HG03196 (cell line): ENCODE measurements around the gene S1PR3.

Experiments
- ATAC-seq: cut with Tn5 transposase; IDR thresholded peaks from one replicate; pipeline ENCODE4 v1.9.1; 2021; ENCODE audit not compliant: unreplicated experiment

Gene S1PR3

DNA sequence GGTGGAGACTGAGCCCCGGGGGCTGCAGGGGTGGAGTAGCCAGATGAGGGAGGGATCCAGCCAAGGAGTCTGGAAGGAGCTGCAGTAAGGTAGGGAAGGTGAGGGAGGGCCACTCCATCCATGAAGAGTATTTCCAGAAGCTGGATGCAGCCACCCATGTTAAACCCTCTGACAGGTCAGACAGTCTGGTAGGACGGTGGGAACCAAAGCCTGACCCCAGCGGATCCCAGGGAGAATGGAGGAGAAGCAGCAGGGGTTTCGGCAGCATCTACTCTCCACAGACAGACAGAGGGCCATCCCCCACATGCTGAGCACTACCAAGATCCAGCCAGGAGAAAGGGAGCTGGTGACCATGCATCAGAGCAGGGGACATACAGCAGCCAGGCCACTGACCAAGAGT lies 22.5 kb upstream of the S1PR3 start:
- ATAC-seq, result no peak

GRCh38 chr9:88969646-88970373 lies 21.5 kb upstream of the S1PR3 start:
- ATAC-seq, result no peak

DNA sequence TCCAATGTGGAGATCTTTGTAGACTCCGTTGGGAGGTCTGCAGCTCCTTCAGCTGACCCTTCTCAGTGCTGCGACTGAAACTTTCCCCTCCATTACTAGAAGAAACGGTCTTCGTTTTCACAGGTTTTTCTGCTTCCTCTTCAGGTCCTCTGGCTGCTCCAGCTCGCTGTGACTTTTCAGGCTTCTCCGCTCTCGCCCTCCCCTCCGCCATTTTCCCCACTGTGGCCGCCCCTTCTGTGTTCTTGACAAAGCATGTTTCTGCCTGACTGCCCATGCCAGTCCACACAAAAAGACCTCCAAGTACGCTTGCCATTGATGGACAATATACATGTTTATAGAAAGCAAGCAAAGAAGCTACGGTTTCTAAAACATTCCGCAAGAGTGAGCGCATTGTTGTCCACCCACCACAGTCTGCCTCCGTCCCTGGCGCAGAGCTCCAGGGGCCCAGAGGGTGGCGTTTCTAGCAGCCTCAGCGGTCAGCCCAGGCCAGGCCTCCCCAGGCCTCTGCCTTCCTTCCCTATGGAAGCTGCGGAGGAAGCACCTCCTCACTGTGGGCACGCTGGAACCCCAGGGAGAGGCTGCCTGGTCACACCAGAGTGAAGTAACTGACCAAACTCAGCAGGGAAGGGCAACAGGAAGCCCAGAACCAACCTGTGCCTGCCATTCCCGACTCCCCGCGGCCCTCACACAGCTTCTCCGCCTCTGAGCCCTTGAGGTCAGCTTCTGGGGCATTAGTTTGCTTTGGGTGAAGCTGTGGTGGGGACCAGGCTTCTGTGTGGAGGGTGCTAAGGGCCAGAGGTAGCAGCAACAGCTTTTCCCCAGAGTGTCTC lies 19.9 kb upstream of the S1PR3 start:
- no peak for ATAC-seq

- no peak for ATAC-seq
These were observed 18.9 kb upstream of the S1PR3 start for GRCh38 chr9:88972401-88972800.

GRCh38 chr9:88973281-88974045 lies 17.8 kb upstream of the S1PR3 start:
- no peak for ATAC-seq

DNA sequence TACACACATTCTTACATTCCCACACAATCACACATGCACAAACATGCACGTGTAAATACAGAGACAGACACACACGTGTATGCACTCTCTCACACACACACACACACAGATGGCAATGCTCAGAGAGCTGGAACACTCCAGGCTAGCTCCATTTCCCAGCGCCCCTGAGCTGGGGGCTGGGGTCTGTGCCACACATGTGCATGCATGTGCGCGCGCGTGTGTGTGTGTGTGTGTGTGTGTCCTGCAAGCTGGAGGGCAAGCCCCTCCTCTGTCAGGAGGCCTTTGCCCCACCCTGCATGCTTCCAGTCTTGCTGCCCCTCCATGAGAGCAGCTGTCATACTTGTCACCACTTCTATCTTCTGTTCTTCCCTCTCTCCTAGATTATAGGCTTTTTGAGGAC lies 16.6 kb upstream of the S1PR3 start:
- ATAC-seq, result no peak

DNA sequence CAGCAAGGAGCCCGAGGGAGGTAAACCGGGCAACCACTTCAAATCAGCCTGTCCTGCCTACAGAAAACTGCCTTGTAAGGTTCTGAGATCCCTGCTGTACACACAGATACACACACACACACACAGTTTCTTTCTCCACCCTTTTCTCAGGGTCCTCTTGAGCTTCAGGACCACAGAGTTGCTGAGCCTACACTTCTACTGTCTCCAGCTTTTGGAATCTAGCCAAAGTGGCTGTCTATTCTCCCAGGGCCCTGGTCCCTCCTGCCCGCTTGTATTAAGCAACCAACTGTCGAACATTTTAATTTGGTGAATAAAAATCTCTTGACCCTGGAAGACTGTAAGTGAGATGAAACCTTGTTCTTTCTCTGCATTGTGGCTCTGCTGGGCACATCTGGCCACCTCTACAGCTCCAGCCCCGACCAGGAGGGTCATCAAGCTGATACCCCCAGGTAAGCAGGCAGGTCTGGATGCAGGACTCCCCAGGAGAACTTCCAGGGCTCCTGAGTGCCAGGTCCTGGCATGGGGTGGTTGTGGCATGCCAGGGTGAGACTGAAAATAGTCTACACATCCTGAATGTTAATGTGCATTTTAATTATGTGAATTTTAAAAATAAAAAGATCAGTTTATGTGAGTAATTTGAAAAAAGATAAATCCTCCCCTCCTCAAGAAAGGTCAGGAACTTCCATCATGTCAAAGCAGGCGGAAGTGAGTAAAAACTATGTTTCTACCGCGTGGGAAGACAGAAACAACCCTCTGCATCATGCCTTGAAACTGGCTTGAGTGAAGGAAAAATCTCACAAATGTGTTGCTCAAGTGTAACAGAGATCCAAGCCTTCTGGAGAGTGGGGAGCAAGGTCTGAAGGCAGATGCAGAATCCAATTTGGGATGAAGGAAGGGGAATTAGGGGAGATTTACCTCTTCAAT lies 15.0 kb upstream of the S1PR3 start:
- no peak for ATAC-seq

DNA sequence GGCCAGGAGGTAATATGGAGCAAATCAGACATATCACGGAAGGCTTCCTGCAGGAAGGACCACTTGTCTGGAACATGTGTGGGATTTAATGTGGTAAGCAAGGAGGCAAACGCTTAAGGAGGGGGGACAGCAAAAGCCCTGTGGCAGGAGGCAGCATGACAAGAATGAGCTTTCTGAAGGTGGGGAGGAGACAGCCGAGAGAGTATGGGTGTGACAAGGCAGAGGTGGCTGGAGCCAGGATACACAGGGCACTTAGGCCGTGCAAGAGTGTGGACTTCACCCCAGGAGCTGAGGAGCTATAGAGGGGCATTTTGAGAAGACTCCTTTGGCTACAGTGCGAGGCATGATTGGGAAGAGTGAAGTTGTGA lies 14.4 kb upstream of the S1PR3 start:
- ATAC-seq, result no peak

DNA sequence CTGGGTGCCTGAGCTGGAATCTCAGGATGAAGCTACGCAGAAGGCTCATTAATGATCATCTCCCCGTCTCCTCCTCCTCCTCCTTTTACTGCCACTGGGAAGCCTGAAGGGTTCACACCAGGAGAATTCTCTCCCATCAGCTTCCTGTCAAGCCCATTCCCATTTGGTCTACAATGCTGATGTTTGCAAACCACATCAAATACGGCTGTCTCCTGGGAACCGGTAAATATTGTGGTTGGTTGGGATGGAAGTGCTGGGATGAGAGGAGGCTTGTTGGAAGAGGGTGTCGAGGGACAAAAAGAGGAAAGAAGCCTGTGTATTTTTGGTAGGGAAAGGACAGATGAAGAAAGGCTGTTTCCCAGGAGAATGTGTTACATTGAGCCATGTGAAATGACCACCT lies 13.2 kb upstream of the S1PR3 start:
- ATAC-seq, result no peak

DNA sequence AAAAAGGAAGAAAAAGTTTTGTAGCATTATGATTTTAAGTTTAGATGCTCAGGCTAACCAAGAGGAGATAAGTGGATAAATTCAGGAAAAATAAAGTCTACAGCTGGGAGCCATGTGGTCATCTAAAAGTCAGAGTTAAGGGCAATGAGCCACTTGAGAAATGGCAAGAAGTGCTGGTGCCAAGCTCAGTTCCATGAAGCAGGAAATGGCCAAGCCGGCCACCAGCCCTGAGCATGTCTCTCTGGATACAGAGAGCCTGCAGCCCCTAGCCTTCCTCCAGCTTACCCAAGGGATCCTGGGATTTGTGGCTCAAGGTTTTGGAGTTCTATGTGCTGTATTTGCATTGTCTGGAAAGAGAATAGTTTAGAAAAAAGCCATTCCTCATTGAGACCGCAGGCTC lies 12.2 kb upstream of the S1PR3 start:
- no peak for ATAC-seq

- ATAC-seq, result no peak
These were observed 11.5 kb upstream of the S1PR3 start for GRCh38 chr9:88979791-88980190.

DNA sequence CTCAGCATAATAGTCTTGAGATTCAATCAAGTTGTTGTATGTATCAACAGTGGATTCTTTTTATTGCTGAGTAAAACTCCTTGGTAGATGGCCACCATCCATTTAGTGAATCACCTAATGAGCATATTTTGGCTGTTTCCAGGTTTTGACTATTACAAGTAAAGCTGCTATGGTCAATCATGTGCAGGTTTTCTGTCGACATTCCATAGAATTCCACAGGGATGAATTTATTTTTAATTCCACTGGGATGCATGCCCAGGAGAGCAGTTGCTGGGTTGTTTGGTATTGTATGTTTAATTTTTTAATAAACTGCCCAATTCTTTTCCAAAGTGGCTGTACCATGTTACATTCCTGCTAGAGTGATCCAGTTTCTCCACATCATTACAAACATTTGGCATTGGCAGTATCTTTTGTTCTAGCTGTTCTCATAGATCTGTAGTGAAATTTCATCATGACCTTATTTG lies 10.5 kb upstream of the S1PR3 start:
- ATAC-seq, result no peak

- no peak for ATAC-seq
These were observed 7.3 kb upstream of the S1PR3 start for GRCh38 chr9:88983865-88984542.

- no peak for ATAC-seq
These were observed 6.8 kb upstream of the S1PR3 start for GRCh38 chr9:88984543-88984883.

GRCh38 chr9:88985616-88986015 lies 5.7 kb upstream of the S1PR3 start:
- ATAC-seq, result no peak

GRCh38 chr9:88986776-88987175 lies 4.5 kb upstream of the S1PR3 start:
- ATAC-seq, result no peak

- no peak for ATAC-seq
These were observed 3.6 kb upstream of the S1PR3 start for GRCh38 chr9:88987661-88988060.

DNA sequence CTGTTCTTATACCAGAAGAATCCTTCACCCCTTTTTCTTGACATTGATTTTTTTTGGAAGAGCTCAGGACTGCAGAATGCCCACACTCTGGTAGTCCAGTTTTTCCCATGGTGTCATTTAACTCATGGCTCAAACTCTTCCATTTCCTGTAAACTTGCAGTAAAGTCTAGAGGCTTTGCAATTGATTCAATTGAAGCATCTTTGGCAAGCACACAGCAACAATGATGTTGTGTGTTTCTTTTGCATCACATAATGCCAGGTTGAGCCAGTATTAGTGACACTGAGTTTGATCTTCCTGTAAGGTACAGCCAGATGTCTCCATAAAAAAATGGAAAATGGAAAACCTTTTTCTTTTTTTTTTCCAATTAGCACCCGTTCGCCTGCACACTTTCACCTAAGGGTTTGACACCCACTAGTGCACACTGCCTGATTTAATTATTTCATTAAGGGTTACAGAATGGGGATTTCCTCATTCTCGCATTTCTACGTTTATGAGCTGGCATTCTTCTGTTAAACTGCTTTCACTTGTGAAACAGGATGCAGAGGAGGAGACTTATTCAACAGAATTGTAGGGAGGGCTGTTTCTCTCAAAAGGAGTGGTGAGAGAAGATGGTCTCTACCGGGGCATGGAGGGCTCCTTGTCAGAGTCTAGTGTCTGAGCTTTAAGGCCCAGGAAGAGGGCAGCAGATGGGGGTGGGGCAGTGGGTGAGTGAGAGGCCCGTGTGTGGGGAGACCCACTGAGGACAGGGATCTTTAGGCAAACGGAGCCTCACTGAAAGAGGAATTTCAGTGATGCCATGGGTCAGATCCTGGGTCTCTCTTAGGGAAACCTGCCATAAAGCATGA lies 2.2 kb upstream of the S1PR3 start:
- ATAC-seq, result no peak

DNA sequence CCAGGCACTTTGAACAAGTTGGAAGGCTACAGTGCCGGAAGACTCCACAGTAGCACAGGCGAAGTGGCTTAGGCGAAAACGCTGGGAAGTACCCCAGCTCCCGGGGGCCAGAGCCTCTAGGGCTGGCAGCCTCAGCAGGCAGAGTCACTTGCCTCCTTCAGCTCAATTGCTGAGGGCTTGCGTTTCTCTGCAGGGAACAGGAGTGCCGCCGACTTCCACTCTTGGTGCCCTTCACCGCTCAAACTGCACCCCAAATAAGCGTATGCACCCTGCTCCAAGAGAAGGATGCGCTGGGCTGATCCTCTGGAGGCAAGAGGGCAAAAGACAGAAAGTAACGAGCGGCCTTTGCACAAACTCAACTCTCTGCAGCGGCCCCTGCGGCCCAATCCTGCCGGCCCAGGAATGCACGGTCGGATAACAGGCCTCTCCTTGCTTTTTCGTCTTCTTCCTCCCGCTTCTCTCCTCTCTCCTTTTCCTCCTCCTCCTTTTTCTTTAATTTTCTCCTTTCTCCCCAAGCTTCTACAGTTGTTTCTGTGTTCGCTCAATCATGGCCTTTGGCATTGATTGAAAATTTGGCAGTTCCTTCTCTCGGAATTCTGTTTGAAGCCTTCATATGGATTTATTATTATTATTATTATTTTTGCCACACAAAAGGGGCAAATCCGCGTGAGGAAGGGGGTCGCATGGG lies 1.1 kb upstream of the S1PR3 start:
- ATAC-seq, result no peak
